Spleen (tissue), 11 donors: ENCODE data around the gene FAM151A. TPM values are rescaled to one million over a fixed set of nuclear protein-coding genes. Genes with fewer than 3 reads are reported as not detected.

Source experiments
- DNase-seq: peaks from one replicate; pipeline ENCODE4 v3.0.0-alpha.2; 2020
- H3K27ac ChIP-seq, 8 donors: fragments of 200-600 bp; sonication (generic) in 7 of 8; 1 replicate in 4 of 8; 2 replicates in 4 of 8; pipeline versions ENCODE4 v1.5.0 to v1.8.0; 2016 to 2021; ENCODE audit warnings: inconsistent platforms in 4 of 8, mild to moderate bottlenecking in 4 of 8, moderate library complexity in 1 of 8
- H3K27me3 ChIP-seq, 7 donors: fragments of 200-600 bp; sonication (generic) in 6 of 7; replicated peaks in 1 of 7; 1 replicate in 4 of 7; 2 replicates in 3 of 7; pipeline versions ENCODE4 v1.5.0 to v1.8.0; 2016 to 2021; ENCODE audit warnings: inconsistent platforms in 3 of 7, mild to moderate bottlenecking in 1 of 7
- H3K36me3 ChIP-seq, 6 donors: fragments of 200-600 bp; sonication (generic) in 5 of 6; 1 replicate in 4 of 6; 2 replicates in 2 of 6; pipeline versions ENCODE4 v1.5.0 to v1.8.0; 2016 to 2021; ENCODE audit warnings: inconsistent platforms in 2 of 6
- H3K4me1 ChIP-seq, 6 donors: fragments of 200-600 bp; sonication (generic) in 5 of 6; 1 replicate in 3 of 6; 2 replicates in 3 of 6; pipeline versions ENCODE4 v1.5.0 to v1.8.0; 2016 to 2021; ENCODE audit warnings: inconsistent platforms in 3 of 6
- H3K4me3 ChIP-seq, 8 donors: fragments of 200-600 bp; sonication (generic) in 7 of 8; 1 replicate in 4 of 8; 2 replicates in 4 of 8; pipeline versions ENCODE4 v1.5.0 to v1.8.0; 2016 to 2021; ENCODE audit warnings: inconsistent platforms in 4 of 8, mild to moderate bottlenecking in 4 of 8, moderate library complexity in 2 of 8
- H3K9me3 ChIP-seq, 8 donors: fragments of 200-600 bp; sonication (generic) in 7 of 8; 1 replicate in 4 of 8; 2 replicates in 4 of 8; pipeline versions ENCODE4 v1.5.0 to v1.8.0; 2016 to 2021; ENCODE audit warnings: inconsistent platforms in 4 of 8
- POLR2A ChIP-seq, 3 donors: fragments of 450-650 bp; IDR thresholded peaks; one replicate each; pipeline ENCODE4 v1.5.1; 2017; ENCODE audit warnings: antibody characterized with exemption in 3 of 3, mild to moderate bottlenecking in 1 of 3
- POLR2AphosphoS5 ChIP-seq, 3 donors: sonication (generic); formaldehyde crosslinking; IDR thresholded peaks; one replicate each; pipeline ENCODE4 v1.5.1; 2017; ENCODE audit warnings: antibody characterized with exemption in 3 of 3
- WGBS, 5 donors: extraction: QIAGEN DNeasy Blood & Tissue Kit in 3 of 5; methylation state at CpG; one replicate each; pipeline versions ENCODE4 v1.1.5 to v1.1.7; 2013 to 2018; 5-methylcytosine and 5-hydroxymethylcytosine counted together
- intact Hi-C: fragments of 100-400 bp; cut with DNase I; formaldehyde crosslinking; loops from one replicate; pipeline ENCODE4 v1.15.0; 2023; ENCODE audit warnings: low total_unique reads
- polyA plus RNA-seq, 3 donors: library from polyadenylated mRNA; stranded (reverse); fragments of 200-250 nt; gene quantifications; one replicate each; pipeline ENCODE4 v1.2.1, GENCODE V29; 2013
- total RNA-seq, 7 donors: library from RNA; depleted of rRNA in 3 of 7; stranded (reverse); fragments of >200 nt in 3 of 7; fragmentation: NEBNext Ultra II Directional in 4 of 7; extraction: Animal tissue kit (Norgen Biotek cat#: 25700) in 4 of 7; gene quantifications; one replicate each; pipeline versions ENCODE4 v1.1.0 to v1.2.1, GENCODE V29; 2016 to 2021
- TF ChIP-seq, protein P1 (sequence below), 11 experiments: fragments of 200-600 bp in 7 of 11; fragments of 450-650 bp in 4 of 11; sonication (generic) in 4 of 11; IDR thresholded peaks in 8 of 11; conservative IDR thresholded peaks in 3 of 11; 1 replicate in 7 of 11; 2 replicates in 4 of 11; pipeline versions ENCODE4 v1.4.0 to v1.8.0; 2016 to 2021; ENCODE audit warnings: antibody characterized with exemption in 11 of 11, inconsistent platforms in 4 of 11, mild to moderate bottlenecking in 1 of 11
- donor health status: healthy with polysubstance abuse.
- donor health status: DM: no; HTN: no; CAD: no; lungs with moderate emphysema.
- donor health status: DM: no; HTN: no; CAD: no.
- donor health status: Bipolar disorder and iron deficiency.
- donor health status: healthy.
- donor health status: DM: no; HTN: no; CAD: no.
- donor health status: DM: yes; HTN: yes; CAD: no.

FAM151A gene
- total and polyA plus RNA-seq, 10 donors, result 0.70 to 4.2 (median 0.97) TPM; not detected in 1

DNA sequence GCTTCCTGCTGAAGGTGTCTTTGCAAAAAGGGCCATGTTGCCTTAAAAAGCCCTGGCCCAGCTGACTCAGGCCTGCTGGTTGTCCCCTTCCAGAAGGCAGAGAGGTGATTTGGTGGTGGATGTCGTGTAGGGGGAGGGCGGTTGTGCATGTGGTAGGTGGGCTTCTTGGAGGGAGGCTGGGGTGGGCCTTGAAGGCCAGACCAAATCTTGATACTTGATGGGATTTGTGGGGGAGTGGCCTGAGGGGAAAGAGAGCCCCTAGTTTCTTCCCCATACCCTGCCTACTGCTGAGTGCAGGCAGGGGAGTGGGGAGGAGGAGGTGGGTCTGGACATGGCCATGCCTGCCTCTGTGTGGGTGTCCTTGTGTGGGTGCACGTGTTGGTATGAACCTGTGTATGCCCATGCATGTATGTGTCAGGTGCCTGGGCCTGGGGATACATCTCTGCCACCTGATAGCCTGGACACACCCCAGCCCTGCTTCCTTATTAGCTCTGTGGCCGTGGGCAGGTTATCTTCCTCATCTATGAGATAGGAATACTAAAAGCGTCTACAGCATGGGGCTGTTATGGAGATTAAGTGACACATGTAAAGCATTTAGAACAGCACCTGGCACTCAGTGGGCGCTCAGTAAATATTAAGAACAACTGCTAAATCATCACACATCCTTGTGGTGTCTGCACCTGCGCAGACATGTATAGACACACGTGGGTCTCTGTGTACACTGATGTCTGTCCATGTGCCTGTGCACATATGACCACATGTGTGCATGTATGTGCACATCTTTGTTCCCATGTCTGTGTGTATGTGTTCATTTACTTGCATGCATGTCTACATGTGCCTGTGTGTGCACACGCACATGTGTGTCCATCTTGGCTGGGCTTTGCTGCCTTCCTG lies 17.0 kb downstream of the FAM151A start:
- DNase-seq, result peak; percentile 36
- 83 to 90% (median 85%) methylated on average over 7 to 9 of the region's 9 CpGs for whole genome bisulfite sequencing, 5 donors
- H3K36me3 ChIP-seq, result no peaks in the 10 kb centered on the region
- H3K4me1 ChIP-seq, result peaks cover 0 to 17% (median 4%) of the 10 kb centered on the region in 6 donors
- H3K4me3 ChIP-seq, result no peak overlapping the region
- intact Hi-C loops, result no loop called here
- no peak overlapping the region for H3K27ac ChIP-seq
- TF ChIP-seq, protein P1, sequence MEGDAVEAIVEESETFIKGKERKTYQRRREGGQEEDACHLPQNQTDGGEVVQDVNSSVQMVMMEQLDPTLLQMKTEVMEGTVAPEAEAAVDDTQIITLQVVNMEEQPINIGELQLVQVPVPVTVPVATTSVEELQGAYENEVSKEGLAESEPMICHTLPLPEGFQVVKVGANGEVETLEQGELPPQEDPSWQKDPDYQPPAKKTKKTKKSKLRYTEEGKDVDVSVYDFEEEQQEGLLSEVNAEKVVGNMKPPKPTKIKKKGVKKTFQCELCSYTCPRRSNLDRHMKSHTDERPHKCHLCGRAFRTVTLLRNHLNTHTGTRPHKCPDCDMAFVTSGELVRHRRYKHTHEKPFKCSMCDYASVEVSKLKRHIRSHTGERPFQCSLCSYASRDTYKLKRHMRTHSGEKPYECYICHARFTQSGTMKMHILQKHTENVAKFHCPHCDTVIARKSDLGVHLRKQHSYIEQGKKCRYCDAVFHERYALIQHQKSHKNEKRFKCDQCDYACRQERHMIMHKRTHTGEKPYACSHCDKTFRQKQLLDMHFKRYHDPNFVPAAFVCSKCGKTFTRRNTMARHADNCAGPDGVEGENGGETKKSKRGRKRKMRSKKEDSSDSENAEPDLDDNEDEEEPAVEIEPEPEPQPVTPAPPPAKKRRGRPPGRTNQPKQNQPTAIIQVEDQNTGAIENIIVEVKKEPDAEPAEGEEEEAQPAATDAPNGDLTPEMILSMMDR (IDR thresholded peaks at IDR 0.05 in 8 of 11, conservative IDR thresholded peaks at IDR 0.05 in 3 of 11), result no peak
- TF ChIP-seq POLR2AphosphoS5 (IDR thresholded peaks at IDR 0.05), result no peak
- TF ChIP-seq POLR2A (IDR thresholded peaks at IDR 0.05), result no peak
- H3K27me3 ChIP-seq, result no peaks in the 10 kb centered on the region
- no peaks in the 10 kb centered on the region for H3K9me3 ChIP-seq

DNA sequence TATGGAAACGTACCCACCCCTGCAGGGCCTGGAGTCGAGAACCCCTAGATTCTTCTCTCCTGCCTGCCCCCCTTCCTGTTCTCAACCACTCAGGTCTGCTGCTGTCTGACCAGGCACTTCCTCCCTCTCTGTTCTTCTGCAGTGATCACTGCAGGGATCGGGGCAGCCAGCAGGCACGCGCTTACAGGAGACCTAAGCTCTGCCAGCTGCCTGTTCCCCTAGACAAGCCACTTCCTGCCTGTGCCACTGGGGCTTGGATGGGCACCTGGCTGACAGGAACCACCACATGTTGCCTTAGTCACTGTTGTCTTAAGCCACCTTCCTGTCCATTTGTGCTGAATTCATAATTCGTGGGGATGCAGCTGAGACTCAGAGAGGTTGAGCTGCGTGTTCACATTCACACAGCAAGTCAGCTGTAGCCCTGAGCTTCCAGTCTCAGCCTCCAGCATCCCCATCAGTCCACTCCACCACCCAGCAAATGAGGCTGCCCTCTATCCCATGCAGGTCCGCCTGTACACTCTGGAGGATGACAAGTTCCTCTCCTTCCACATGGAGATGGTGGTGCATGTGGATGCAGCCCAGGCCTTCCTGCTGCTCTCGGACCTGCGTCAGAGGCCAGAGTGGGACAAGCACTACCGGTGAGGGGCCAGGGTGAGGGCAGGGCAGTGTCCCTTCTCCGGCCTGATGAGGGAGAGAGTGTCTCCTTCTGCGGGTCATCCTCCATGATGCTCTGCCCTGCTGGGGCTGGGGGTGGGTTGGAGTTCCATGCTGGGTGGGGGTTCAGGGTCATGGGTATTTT lies 18.6 kb downstream of the FAM151A start:
- intact Hi-C loops, result no loop called here
- Histone ChIP-seq H3K27ac (no peak overlapping the region), H3K4me3 (no peak overlapping the region), H3K4me1 (peaks cover 0 to 11% (median 2%) of the 10 kb centered on the region in 6 donors), H3K9me3 (no peaks in the 10 kb centered on the region), H3K27me3 (no peaks in the 10 kb centered on the region), H3K36me3 (no peaks in the 10 kb centered on the region)
- TF ChIP-seq, protein P1 (IDR thresholded peaks at IDR 0.05 in 8 of 11, conservative IDR thresholded peaks at IDR 0.05 in 3 of 11), result no peak
- no peak for TF ChIP-seq POLR2A (IDR thresholded peaks at IDR 0.05)
- TF ChIP-seq POLR2AphosphoS5 (IDR thresholded peaks at IDR 0.05), result peak in 1 of 3 donors; percentile 40
- DNase-seq, result peak; percentile 77
- WGBS, 5 donors, result 43 to 57% (median 54%) methylated on average over 10 to 13 of the region's 13 CpGs

DNA sequence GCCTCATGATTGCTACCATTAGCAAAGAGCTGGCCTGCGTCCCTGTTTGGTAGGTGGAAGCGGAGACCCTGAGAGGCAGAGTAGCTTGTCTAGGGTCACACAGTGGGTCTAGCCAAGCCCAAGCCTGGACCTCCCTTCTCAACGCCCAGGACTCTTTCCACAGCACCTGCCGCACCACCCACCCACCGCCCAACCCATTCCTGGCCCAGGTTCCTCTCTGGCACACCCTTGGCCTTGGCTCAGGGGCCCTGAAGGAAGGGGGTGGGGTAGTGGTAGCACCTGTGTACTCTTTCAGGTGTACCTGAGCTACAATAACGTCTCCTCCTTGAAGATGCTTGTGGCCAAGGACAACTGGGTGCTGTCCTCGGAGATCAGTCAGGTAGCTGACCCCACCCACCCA lies 19.3 kb downstream of the FAM151A start:
- H3K9me3 ChIP-seq, result no peaks in the 10 kb centered on the region
- no peak overlapping the region for H3K4me3 ChIP-seq
- TF ChIP-seq, protein P1 (IDR thresholded peaks at IDR 0.05 in 8 of 11, conservative IDR thresholded peaks at IDR 0.05 in 3 of 11), result no peak
- TF ChIP-seq POLR2AphosphoS5 (IDR thresholded peaks at IDR 0.05) (no peak), POLR2A (IDR thresholded peaks at IDR 0.05) (no peak)
- no peaks in the 10 kb centered on the region for H3K36me3 ChIP-seq
- peaks cover 0 to 9% (median 2%) of the 10 kb centered on the region in 6 donors for H3K4me1 ChIP-seq
- 68 to 79% (median 73%) methylated on average over 7 of the region's 7 CpGs for WGBS, 5 donors
- no peaks in the 10 kb centered on the region for H3K27me3 ChIP-seq
- H3K27ac ChIP-seq, result no peak overlapping the region
- intact Hi-C loops, result no loop called here
- DNase-seq, result peak; percentile 68

DNA sequence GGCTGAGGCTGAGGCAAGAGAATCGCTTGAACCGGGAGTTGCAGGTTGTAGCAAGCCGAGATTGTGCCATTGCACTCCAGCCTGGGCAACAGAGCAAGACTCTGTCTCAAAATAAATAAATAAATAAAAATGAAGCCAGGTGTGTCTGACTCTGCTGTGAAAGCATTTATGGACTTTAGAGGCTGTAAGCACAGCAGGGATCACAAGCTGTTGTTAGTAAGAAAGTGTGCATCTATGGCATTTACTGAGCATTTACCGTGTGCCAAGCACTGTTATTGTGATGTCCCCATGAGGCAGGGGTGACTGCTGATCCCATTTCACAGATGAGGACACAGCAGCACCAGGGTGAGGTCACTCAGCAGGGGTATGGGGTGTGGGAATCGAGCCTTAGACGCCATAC lies 20.1 kb downstream of the FAM151A start:
- 91 to 96% (median 94%) methylated on average over 6 of the region's 6 CpGs for WGBS, 5 donors
- no peaks in the 10 kb centered on the region for H3K9me3 ChIP-seq
- H3K27ac ChIP-seq, result no peak overlapping the region
- no peaks in the 10 kb centered on the region for H3K36me3 ChIP-seq
- intact Hi-C loops, result no loop called here
- TF ChIP-seq, protein P1 (IDR thresholded peaks at IDR 0.05 in 8 of 11, conservative IDR thresholded peaks at IDR 0.05 in 3 of 11), result no peak
- no peak for TF ChIP-seq POLR2AphosphoS5 (IDR thresholded peaks at IDR 0.05)
- TF ChIP-seq POLR2A (IDR thresholded peaks at IDR 0.05), result no peak
- H3K4me3 ChIP-seq, result no peak overlapping the region
- H3K27me3 ChIP-seq, result no peaks in the 10 kb centered on the region
- DNase-seq, result no peak
- H3K4me1 ChIP-seq, result peaks cover 0 to 9% (median 2%) of the 10 kb centered on the region in 6 donors
